ENCODE data around the gene ADCK2. TPM values are rescaled to one million over a fixed set of nuclear protein-coding genes. Genes with fewer than 3 reads are reported as not detected.

ADCK2 gene
- total RNA-seq (2011; cell fraction: chromatin; rRNA removed; ENCODE audit: low replicate concordance), result 7.9 and 18.9 TPM in 2 replicates
- 18.3 and 25.7 TPM in 2 replicates for total RNA-seq (2011; cell fraction: nucleolus; rRNA removed)
- 16.6 and 17.8 TPM in 2 replicates for total RNA-seq (2011; cell fraction: nucleoplasm; rRNA removed)
- total RNA-seq (2014; rRNA removed) (10.6 and 12.9 TPM in 2 replicates), total RNA-seq (2014; rRNA removed; fragmentation: Illumina TruSeq; extraction: Trizol) (9.1 and 10.3 TPM in 2 replicates), total RNA-seq (2015; rRNA removed; fragmentation: Illumina TruSeq; extraction: Trizol) (13.3 and 13.8 TPM in 2 replicates), total RNA-seq (2021) (13.8 and 14.3 TPM in 2 replicates), polyA plus RNA-seq (2011; rRNA removed) (12.0 and 12.8 TPM in 2 replicates), polyA plus RNA-seq (2014; fragmentation: Illumina TruSeq; extraction: Trizol) (7.7 and 9.4 TPM in 2 replicates), polyA plus RNA-seq (2014; fragmentation: Nextera tagmentation; extraction: Ambion mirVana) (1 to 10 TPM in 1 of 2 experiments, under 1 TPM in 1; 0.08 to 1.1 TPM), polyA plus RNA-seq (2014; rRNA removed) (9.7 and 10.1 TPM in 2 replicates), polyA minus RNA-seq (2011; rRNA and poly(A)+ RNA removed) (13.7 and 15.8 TPM in 2 replicates), Bru-seq, nascent RNA (percentile 52 among the genes with signal in this experiment), BruChase-seq, experiment 1, labeled RNA remaining after a 2-hour chase (percentile 50 among the genes with signal in this experiment), BruChase-seq, experiment 2, labeled RNA remaining after a 6-hour chase (percentile 51 among the genes with signal in this experiment)
- 9.7 and 13.6 TPM in 2 replicates for polyA plus RNA-seq (2011; cell fraction: cytosol; rRNA removed)
- 7.2 and 7.7 TPM in 2 replicates for polyA plus RNA-seq (2011; cell fraction: nucleus; rRNA removed)
- 12.2 and 28.1 TPM in 2 replicates for polyA plus RNA-seq (2012)
- polyA minus RNA-seq (2011; cell fraction: cytosol; rRNA and poly(A)+ RNA removed), result 9.4 and 9.5 TPM in 2 replicates
- 5.8 and 8.3 TPM in 2 replicates for polyA minus RNA-seq (2011; cell fraction: nucleus; rRNA and poly(A)+ RNA removed)
- long read RNA-seq, experiment 1, transcript ADCK2-201 (8 exons, 2,377 nt), result major isoform, 57 of 72 reads
- long read RNA-seq, experiment 1, partial matches to known transcripts, result 4 of 72 reads
- long read RNA-seq, experiment 1, other reads (novel, unspliced or antisense), result 10 of 72 reads
- long read RNA-seq, experiment 2, transcript ADCK2-201 (8 exons, 2,377 nt), result major isoform, 16 of 22 reads
- long read RNA-seq, experiment 2, partial matches to known transcripts, result 5 of 22 reads
- long read RNA-seq, experiment 2, other reads (novel, unspliced or antisense), result 1 of 22 reads
- long read RNA-seq, experiment 3, partial matches to known transcripts, result 1 of 3 reads
- long read RNA-seq, experiment 3, other reads (novel, unspliced or antisense), result 1 of 3 reads

- CTCF ChIA-PET (ENCODE audit: low intra/inter-chr PET ratio), result no interaction called here
- under 1% methylated on average over 39 of the region's 41 CpGs for WGBS (ENCODE audit: insufficient coverage, low coverage, missing lambda C conversion rate)
- TF ChIP-seq IRF9 (tag; IDR thresholded peaks at IDR 0.05) (no peak), ZNF449 (CRISPR knock-in tag; IDR thresholded peaks at IDR 0.05) (no peak), ZNF668 (CRISPR knock-in tag; IDR thresholded peaks at IDR 0.05) (no peak), ZNF609 (CRISPR knock-in tag; IDR thresholded peaks at IDR 0.05; ENCODE audit: borderline replicate concordance) (no peak)
Measured at GRCh38 chr7:140672382-140673062, at the start of gene ADCK2. Gene ADCK2 (plus strand): TSS chr7:140672945. CDS start chr7:140673331, 386 bp downstream.

More at GRCh38 chr7:140672382-140673062, at the start of gene ADCK2:
- FAIRE-seq (no peak), ATAC-seq (peak; percentile 81), DNase-seq (ENCODE audit: extremely low read depth in 1 of 4, low spot score in 3 of 4) (peak; percentile 78 to 99 (median 96))
- in situ Hi-C loops (cut with MboI), result no loop called here
- Histone ChIP-seq H3K79me2 (ENCODE audit: control insufficient read depth, insufficient read depth, low read length) (no peaks in the 10 kb centered on the region), H3K9me1 (ENCODE audit: control insufficient read depth, insufficient read depth, low read length) (no peaks in the 10 kb centered on the region), H3K27ac (ENCODE audit: extremely low read depth, low read depth, low read length) (peak within 1 kb of the TSS; percentile 57; the same call in 2 of the 3 replicates), H3K4me3 (peak within 1 kb of the TSS; percentile 77), H3K4me2 (ENCODE audit: insufficient read depth, low read length) (peak within 1 kb of the TSS; percentile 74), H3K27me3 (ENCODE audit: control insufficient read depth in 2 of 2, insufficient read depth in 2 of 2, low read length in 2 of 2) (peaks cover 0 to 3% of the 10 kb centered on the region in 2 experiments; a peak in 1 of 5 replicates), H3K9me3 (replicated peaks; ENCODE audit: control insufficient read depth, insufficient read depth, low read depth, low read length) (no peaks in the 10 kb centered on the region), H2AFZ (ENCODE audit: low read depth, low read length) (peak within 1 kb of the TSS; percentile 88), H3K36me3 (ENCODE audit: control insufficient read depth, insufficient read depth, low read length) (no peaks in the 10 kb centered on the region), H3K4me1 (replicated peaks in 1 of 2; ENCODE audit: control insufficient read depth in 2 of 2, insufficient read depth in 2 of 2, low read length in 2 of 2) (peaks cover 24 to 34% of the 10 kb centered on the region in 2 experiments; a peak in 4 of 5 replicates), H3K9ac (ENCODE audit: insufficient read depth in 1 of 2, low read depth in 2 of 2, low read length in 2 of 2) (peak within 1 kb of the TSS; percentile 61 to 95; a peak in 3 of 4 replicates), H4K20me1 (replicated peaks; ENCODE audit: control insufficient read depth, insufficient read depth, low read length) (no peaks in the 10 kb centered on the region)
- no TSS peak for BruUV-seq (replicated peaks)
- POLR2A ChIA-PET, result interaction anchor here (0.6 kb wide), 1 partner anchor 15 kb away, joined by 3 read pairs; no protein-coding TSS in a partner anchor
- intact Hi-C loops (cut with micrococcal nuclease), result loop anchor here (10.0 kb wide), 2 partner anchors 312 to 862 kb away; no protein-coding TSS in a partner anchor
